ENCODE measurements around the gene PTK7. TPM values are rescaled to one million over a fixed set of nuclear protein-coding genes. Genes with fewer than 3 reads are reported as not detected.

Gene PTK7
- total and polyA plus RNA-seq, 2 experiments from 2014 or later = 46.1 to 147 TPM

- Histone ChIP-seq H3K4me1 (ENCODE audit: insufficient read depth) (peaks cover 14% of the 10 kb centered on the region), H3K27me3 (ENCODE audit: insufficient read depth) (peaks cover 9% of the 10 kb centered on the region), H3K4me2 (peak overlapping the region; percentile 91), H3K9me2 (ENCODE audit: insufficient read depth) (no peaks in the 10 kb centered on the region), H3K36me3 (ENCODE audit: insufficient read depth) (peaks cover 19% of the 10 kb centered on the region), H4K20me1 (replicated peaks; ENCODE audit: insufficient read depth) (peaks cover 13% of the 10 kb centered on the region), H3K4me3 (peak overlapping the region; percentile 91), H3K79me2 (replicated peaks; ENCODE audit: insufficient read depth) (peaks cover 32% of the 10 kb centered on the region), H2AFZ (no peak overlapping the region), H3K27ac (ENCODE audit: low read depth) (no peak overlapping the region), H3F3A (replicated peaks; ENCODE audit: low read depth) (peaks cover 14% of the 10 kb centered on the region)
- TF ChIP-seq REST (IDR thresholded peaks at IDR 0.05; ENCODE audit: unreplicated experiment) (no peak), ZNF462 (CRISPR knock-in tag; IDR thresholded peaks at IDR 0.05) (no peak), EZH2phosphoT487 (IDR thresholded peaks at IDR 0.05; ENCODE audit: unreplicated experiment) (no peak), ZNF331 (CRISPR knock-in tag; IDR thresholded peaks at IDR 0.05; ENCODE audit: low read depth) (no peak), STAT1 (IDR thresholded peaks at IDR 0.05; ENCODE audit: unreplicated experiment) (no peak), POLR2AphosphoS5 (IDR thresholded peaks at IDR 0.05; ENCODE audit: low read depth) (no peak), JUNB (IDR thresholded peaks at IDR 0.05; ENCODE audit: unreplicated experiment) (no peak), NANOG (IDR thresholded peaks at IDR 0.05; ENCODE audit: borderline replicate concordance) (no peak), ETS1 (IDR thresholded peaks at IDR 0.05) (no peak), ZNF114 (CRISPR knock-in tag; IDR thresholded peaks at IDR 0.05) (no peak), CREB1 (CRISPR knock-in tag; IDR thresholded peaks at IDR 0.05; ENCODE audit: low read depth) (no peak), CTCF (conservative IDR thresholded peaks at IDR 0.05; ENCODE audit: low read depth in 2 of 2) (no peak)
- Mint-ChIP-seq H3K9me3 (peaks cover 2% of the 10 kb centered on the region; the same call in 2 of the 3 replicates), H3K4me1 (peaks cover 33% of the 10 kb centered on the region), H3K36me3 (ENCODE audit: low read depth) (peaks cover 34% of the 10 kb centered on the region), H3K27ac (peak overlapping the region; percentile 33; the same call in 1 of the 2 replicates), H3K27me3 (ENCODE audit: insufficient read depth, low read depth, poor library complexity) (peaks cover 28% of the 10 kb centered on the region), H3K4me3 (peak overlapping the region; percentile 88)
- no peak for ATAC-seq
- DNase-seq (ENCODE audit: low spot score) = no peak
Observed at GRCh38 chr6:43171707-43172103, 95.6 kb downstream of the PTK7 start.

All from GM23338 (cell line).